ENCODE results near the gene ZSCAN10. TPM values are rescaled to one million over a fixed set of nuclear protein-coding genes. Genes with fewer than 3 reads are reported as not detected.

ZSCAN10 gene
- total and polyA plus RNA-seq, 2 of the 13 experiments (the other 11 are each of a cell fraction or from before 2014, with no cell fraction given) = not detected

GRCh38 chr16:3147046-3147756 is 48.1 kb upstream of the ZSCAN10 start (continued):
- no peak for TF ChIP-seq SIN3A (IDR thresholded peaks at IDR 0.05; ENCODE audit: borderline replicate concordance, low read depth, low read length)
- no peak for TF ChIP-seq ZNF792 (CRISPR knock-in tag; IDR thresholded peaks at IDR 0.05)
- TF ChIP-seq KDM5B (CRISPR knock-in tag; IDR thresholded peaks at IDR 0.05; ENCODE audit: borderline replicate concordance) = 0 out of 2 replicates have a peak, but pooled peaks have one; percentile 23
- TF ChIP-seq ZNF557 (CRISPR knock-in tag; IDR thresholded peaks at IDR 0.05) = no peak

GRCh38 chr16:3145660-3146059 is 46.6 kb upstream of the ZSCAN10 start:
- ATAC-seq = no peak
- POLR2A ChIA-PET = interaction anchor here (1.3 to 1.9 kb wide), 3 partner anchors 11 to 16 kb away, joined by 4 to 7 read pairs (median 5); partner anchors contain the start of gene ZNF213
- Histone ChIP-seq H3K4me2 (ENCODE audit: low read depth, low read length) (peak overlapping the region; percentile 10; the same call in 1 of the 2 replicates), H3K9me3 (ENCODE audit: low read length) (no peaks in the 10 kb centered on the region), H3K4me1 (ENCODE audit: insufficient read depth, low read length) (peaks cover 63% of the 10 kb centered on the region), H2AFZ (ENCODE audit: low read length) (no peak overlapping the region), H3K27me3 (ENCODE audit: control insufficient read depth in 1 of 2, insufficient read depth in 2 of 2, low read length in 2 of 2) (peaks cover 0 to 26% of the 10 kb centered on the region in 2 experiments; a peak in 3 of 5 replicates), H3K79me2 (ENCODE audit: insufficient read depth, low read length) (no peaks in the 10 kb centered on the region), H3K4me3 (replicated peaks in 1 of 3; ENCODE audit: insufficient read depth in 1 of 3, low read depth in 2 of 3, low read length in 3 of 3) (peak overlapping the region in 1 of 3 experiments; percentile 13; a peak in 1 of 6 replicates), H3K27ac (ENCODE audit: extremely low read length, insufficient read depth, low read length) (no peak overlapping the region), H4K20me1 (ENCODE audit: insufficient read depth, low read length) (no peaks in the 10 kb centered on the region), H3K36me3 (replicated peaks in 1 of 2; ENCODE audit: control insufficient read depth in 1 of 2, insufficient read depth in 2 of 2, low read length in 2 of 2) (no peaks in the 10 kb centered on the region), H3K9ac (ENCODE audit: insufficient read depth, low read depth, low read length) (no peak overlapping the region)
- FAIRE-seq = no peak
- no TSS peak for BruUV-seq (replicated peaks)
- CTCF ChIA-PET (ENCODE audit: low intra/inter-chr PET ratio, low total read pairs) = no interaction called here
- in situ Hi-C loops (cut with HindIII; ENCODE audit: extremely low pct_ligation_motif_present, low pct_unique_long_range_greater_than_20kb) (no loop called here), intact Hi-C loops (cut with micrococcal nuclease; ENCODE audit: unreplicated experiment) (no loop called here)
- 33% methylated on average over 2 of the region's 12 CpGs for WGBS (ENCODE audit: low lambda C conversion rate)
- DNase-seq (ENCODE audit: low spot score) = no peak
- no peak for TF ChIP-seq THRA (CRISPR knock-in tag; IDR thresholded peaks at IDR 0.05; ENCODE audit: borderline replicate concordance)
- no peak for TF ChIP-seq ZFP62 (CRISPR knock-in tag; IDR thresholded peaks at IDR 0.05)
- no peak for TF ChIP-seq ZNF34 (CRISPR knock-in tag; IDR thresholded peaks at IDR 0.05; ENCODE audit: borderline replicate concordance)
- no peak for TF ChIP-seq MYNN (CRISPR knock-in tag; IDR thresholded peaks at IDR 0.05; ENCODE audit: low read depth)
- TF ChIP-seq PATZ1 (CRISPR knock-in tag; IDR thresholded peaks at IDR 0.05) = peak; percentile 39; the same call in 1 of the 2 replicates
- TF ChIP-seq IRF9 (CRISPR knock-in tag; IDR thresholded peaks at IDR 0.05; ENCODE audit: borderline replicate concordance) = no peak
- no peak for TF ChIP-seq ETS1 (CRISPR knock-in tag; IDR thresholded peaks at IDR 0.05)
- TF ChIP-seq ZBTB25 (CRISPR knock-in tag; IDR thresholded peaks at IDR 0.05) = no peak
- no peak for TF ChIP-seq ZBTB26 (CRISPR knock-in tag; IDR thresholded peaks at IDR 0.05; ENCODE audit: borderline replicate concordance)
- TF ChIP-seq JUN (CRISPR knock-in tag; IDR thresholded peaks at IDR 0.05) = no peak
